HCT116 (cell line): ENCODE measurements around the gene AKR1A1. TPM values are rescaled to one million over a fixed set of nuclear protein-coding genes. Genes with fewer than 3 reads are reported as not detected.

Source experiments
- ATAC-seq: fragments of 200-7000 bp; cut with Tn5 transposase; 2 replicates; pipeline ENCODE4 v1.9.1; 2020; ENCODE audit warnings: mild to moderate bottlenecking, moderate library complexity
- BruUV-seq: library from RNA; stranded (reverse); fragments of 400-500 nt; replicated peaks from 2 replicates; lab custom pipeline; 2021; lab: Mats Ljungman, UMichigan
- CTCF ChIA-PET: fragments of 300-600 bp; sonication (Branson Sonifier 250); formaldehyde crosslinking; loops from one replicate; lab custom pipeline; 2021; ENCODE audit warnings: antibody characterized with exemption; lab: Charles Lee
- POLR2A ChIA-PET: fragments of 300-600, 350-600 bp; sonication (Branson Sonifier 250); formaldehyde crosslinking; loops from one replicate; lab custom pipeline; 2021; ENCODE audit warnings: antibody characterized with exemption; lab: Charles Lee
- RAD21 ChIA-PET, 2 experiments: fragments of 300-600 bp; sonication (Branson Sonifier 250); formaldehyde crosslinking; loops; one replicate each; lab custom pipeline; 2023; ENCODE audit warnings: low total read pairs in 2 of 2; ENCODE audit not compliant: uncharacterized antibody in 2 of 2, unreplicated experiment in 2 of 2, low non-redundant PET in 1 of 2; lab: Charles Lee
- DNase-seq: peaks from one replicate; pipeline ENCODE4 v3.0.0-alpha.2; 2010; ENCODE audit warnings: low read depth, low spot score
- H2AFZ ChIP-seq: fragments of 200-600 bp; shearing (Covaris generic), sonication (generic); 2 replicates; pipeline ENCODE4 v1.6.1; 2017; ENCODE audit warnings: low read depth, mixed run types, mixed read lengths, antibody characterized with exemption, low read length; ENCODE audit not compliant: poor library complexity, severe bottlenecking
- H3K27ac ChIP-seq: 2 replicates; pipeline ENCODE4 v1.5.1; 2012; ENCODE audit warnings: low read depth, low read length
- H3K27me3 ChIP-seq: fragments of 200-600 bp; sonication (generic); 2 replicates; pipeline ENCODE4 v1.6.1; 2016; ENCODE audit warnings: mixed run types, low read length, mixed read lengths; ENCODE audit not compliant: insufficient read depth
- H3K36me3 ChIP-seq, 2 experiments: fragments of 200-500 bp in 1 of 2; fragments of 200-600 bp in 1 of 2; sonication (Bioruptor generic) in 1 of 2; sonication (generic) in 1 of 2; 2 replicates each; pipeline versions ENCODE4 v1.5.1 to v1.6.1; 2014 to 2016; ENCODE audit warnings: low read length in 2 of 2, inconsistent platforms in 1 of 2, mixed read lengths in 1 of 2, mixed run types in 1 of 2; ENCODE audit not compliant: insufficient read depth in 2 of 2, control insufficient read depth in 1 of 2
- H3K4me1 ChIP-seq, 2 experiments: fragments of 200-600 bp in 1 of 2; sonication (generic) in 1 of 2; 2 replicates each; pipeline versions ENCODE4 v1.5.1 to v1.6.1; 2012 to 2017; ENCODE audit warnings: low read length in 2 of 2, inconsistent platforms in 1 of 2, mild to moderate bottlenecking in 1 of 2, mixed read lengths in 1 of 2, mixed run types in 1 of 2, moderate library complexity in 1 of 2; ENCODE audit not compliant: insufficient read depth in 2 of 2, control insufficient read depth in 1 of 2
- H3K4me2 ChIP-seq: fragments of 200-600 bp; sonication (generic); 2 replicates; pipeline ENCODE4 v1.6.1; 2017; ENCODE audit warnings: mixed run types, low read length, mixed read lengths
- H3K4me3 ChIP-seq, 2 experiments: fragments of 200-600 bp in 1 of 2; sonication (generic) in 1 of 2; replicated peaks in 1 of 2; 2 replicates each; pipeline ENCODE4 v1.5.1; 2011 to 2016; ENCODE audit warnings: low read length in 2 of 2, control low read depth in 1 of 2, low read depth in 1 of 2, mild to moderate bottlenecking in 1 of 2, mixed read lengths in 1 of 2, mixed run types in 1 of 2
- H3K79me2 ChIP-seq: fragments of 200-600 bp; sonication (generic); 2 replicates; pipeline ENCODE4 v1.6.1; 2017; ENCODE audit warnings: mild to moderate bottlenecking, mixed run types, low read length, moderate library complexity, mixed read lengths; ENCODE audit not compliant: insufficient read depth
- H3K9ac ChIP-seq: fragments of 200-600 bp; sonication (generic); 2 replicates; pipeline ENCODE4 v1.6.1; 2016; ENCODE audit warnings: low read length, mixed read lengths
- H3K9me2 ChIP-seq: fragments of 200-600 bp; sonication (generic), shearing (Covaris generic); 2 replicates; pipeline ENCODE4 v1.6.1; 2017; ENCODE audit warnings: mixed run types, mild to moderate bottlenecking, moderate library complexity; ENCODE audit not compliant: insufficient read depth
- H3K9me3 ChIP-seq, 2 experiments: fragments of 200-500 bp in 1 of 2; fragments of 200-600 bp in 1 of 2; sonication (Bioruptor generic) in 1 of 2; sonication (generic) in 1 of 2; 2 replicates each; pipeline ENCODE4 v1.6.1; 2014 to 2017; ENCODE audit warnings: low read length in 2 of 2, mixed read lengths in 2 of 2, inconsistent platforms in 1 of 2, low read depth in 1 of 2, mild to moderate bottlenecking in 1 of 2, mixed run types in 1 of 2, moderate library complexity in 1 of 2; ENCODE audit not compliant: control insufficient read depth in 1 of 2, insufficient read depth in 1 of 2
- H4K20me1 ChIP-seq: fragments of 200-600 bp; sonication (generic), shearing (Covaris generic); 2 replicates; pipeline ENCODE4 v1.6.1; 2017; ENCODE audit warnings: mixed run types, mild to moderate bottlenecking, moderate library complexity; ENCODE audit not compliant: insufficient read depth
- CEBPB ChIP-seq: IDR thresholded peaks from 2 replicates; pipeline ENCODE4 v1.6.1; 2012; ENCODE audit warnings: low read depth
- EGR1 ChIP-seq: IDR thresholded peaks from 2 replicates; pipeline ENCODE4 v1.6.1; 2012; ENCODE audit warnings: low read depth
- EZH2phosphoT487 ChIP-seq: fragments of 200-600 bp; IDR thresholded peaks from 2 replicates; pipeline ENCODE4 v1.6.1; 2018; ENCODE audit warnings: antibody characterized with exemption, borderline replicate concordance
- FOSL1 ChIP-seq: IDR thresholded peaks from 2 replicates; pipeline ENCODE4 v1.6.1; 2012; ENCODE audit warnings: low read depth
- POLR2AphosphoS5 ChIP-seq: IDR thresholded peaks from 2 replicates; pipeline ENCODE4 v1.6.1; 2011; ENCODE audit warnings: mild to moderate bottlenecking, low read depth, low read length, moderate library complexity
- RAD21 ChIP-seq: IDR thresholded peaks from 2 replicates; pipeline ENCODE4 v1.6.1; 2012; ENCODE audit warnings: low read depth, mild to moderate bottlenecking
- SIN3A ChIP-seq: IDR thresholded peaks from 2 replicates; pipeline ENCODE4 v1.6.1; 2012; ENCODE audit warnings: low read depth
- TCF7L2 ChIP-seq: IDR thresholded peaks from 2 replicates; pipeline ENCODE4 v1.7.0; 2011; ENCODE audit warnings: borderline replicate concordance, inconsistent platforms; ENCODE audit not compliant: insufficient read depth, insufficient read length; ENCODE audit errors: extremely low read depth
- YY1 ChIP-seq: IDR thresholded peaks from 2 replicates; pipeline ENCODE4 v1.6.1; 2011; ENCODE audit warnings: low read length, low read depth, moderate library complexity, mild to moderate bottlenecking; ENCODE audit not compliant: insufficient replicate concordance; ENCODE audit errors: extremely low read depth
- ZFX ChIP-seq: fragments of 450-650 bp; IDR thresholded peaks from 2 replicates; pipeline ENCODE4 v1.6.1; 2017
- ZNF274 ChIP-seq: fragments of 200-500 bp; sonication (Bioruptor generic); IDR thresholded peaks from 2 replicates; pipeline ENCODE4 v1.6.1; 2014; ENCODE audit warnings: mild to moderate bottlenecking, low read depth, low read length, inconsistent platforms
- intact Hi-C: fragments of 100-400 bp; cut with micrococcal nuclease; formaldehyde crosslinking; loops from 2 replicates; pipeline ENCODE4 v1.10.0; 2022
- total RNA-seq: library from RNA; stranded (reverse); gene quantifications from one replicate; pipeline ENCODE4 v1.2.1, GENCODE V29; 2021; ENCODE audit not compliant: unreplicated experiment
- TF ChIP-seq, protein P1 (sequence below): IDR thresholded peaks from 2 replicates; pipeline ENCODE4 v1.6.1; 2012; ENCODE audit warnings: low read depth
- TF ChIP-seq, protein P2 (sequence below), 3 experiments: fragments of 200-600 bp in 1 of 3; sonication (generic) in 1 of 3; IDR thresholded peaks in 2 of 3; conservative IDR thresholded peaks in 1 of 3; 2 replicates each; pipeline ENCODE4 v1.5.1; 2012 to 2017; ENCODE audit warnings: low read depth in 2 of 3, low read length in 2 of 3, antibody characterized with exemption in 1 of 3, borderline replicate concordance in 1 of 3, control low read depth in 1 of 3, mild to moderate bottlenecking in 1 of 3, mixed read lengths in 1 of 3, mixed run types in 1 of 3, moderate library complexity in 1 of 3; ENCODE audit not compliant: insufficient read depth in 1 of 3
- TF ChIP-seq, protein P3 (sequence below): IDR thresholded peaks from 2 replicates; pipeline ENCODE4 v1.6.1; 2012
- TF ChIP-seq, protein P4 (sequence below): IDR thresholded peaks from 2 replicates; pipeline ENCODE4 v1.6.1; 2011; ENCODE audit warnings: mild to moderate bottlenecking, low read length, moderate library complexity; ENCODE audit not compliant: insufficient replicate concordance; ENCODE audit errors: extremely low read depth

Gene AKR1A1
- total RNA-seq, 1 experiment from 2014 or later: 199 TPM

DNA sequence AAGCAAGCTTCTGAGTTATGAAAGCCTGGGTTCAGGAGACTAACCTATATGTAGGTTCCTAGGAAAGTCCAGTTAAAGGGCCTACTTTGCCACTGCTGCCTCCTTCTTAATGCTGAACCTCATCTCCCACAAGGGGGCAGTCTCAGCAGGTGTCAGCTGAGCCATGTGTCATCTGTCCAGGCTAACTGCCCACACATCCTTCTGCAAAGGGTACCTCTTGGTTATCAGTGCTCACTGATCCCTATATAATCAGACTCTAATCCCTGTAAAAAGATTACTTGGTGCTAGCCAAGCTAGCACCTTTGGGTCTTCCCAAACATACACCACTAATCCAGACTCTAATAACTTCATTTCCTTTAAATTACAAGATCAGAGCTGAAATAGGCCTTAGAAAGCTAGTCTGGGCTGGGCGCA lies 38.0 kb upstream of the AKR1A1 start:
- no TSS peak for BruUV-seq

More for the DNA sequence above, 38.0 kb upstream of the AKR1A1 start:
- no peak overlapping the region for H3K9ac ChIP-seq
- peak; percentile 61 for DNase-seq
- no peak overlapping the region for H3K4me3 ChIP-seq
- H3K27ac ChIP-seq: no peak overlapping the region
- H3K27me3 ChIP-seq: no peaks in the 10 kb centered on the region
- no peaks in the 10 kb centered on the region for H3K9me2 ChIP-seq
- RAD21 ChIA-PET: interaction anchor here in 1 of 2 experiments (1.0 kb wide), 1 partner anchor 57 kb away, joined by 4 read pairs; no protein-coding TSS in a partner anchor
- intact Hi-C loops: loop anchor here (1.0 to 2.0 kb wide), 3 partner anchors 38 to 369 kb away; partner anchors contain the start of gene AKR1A1
- peak; percentile 73 for ATAC-seq
- H3K9me3 ChIP-seq: no peaks in the 10 kb centered on the region
- no peak overlapping the region for H3K4me2 ChIP-seq
- CTCF ChIA-PET: interaction anchor here (0.8 to 3.8 kb wide), 6 partner anchors 9 to 367 kb away, joined by 3 to 28 read pairs (median 3); partner anchors contain the start of genes CCDC163, MMACHC and PRDX1
- H3K4me1 ChIP-seq: no peaks in the 10 kb centered on the region
- peaks cover 56 to 71% of the 10 kb centered on the region in 2 experiments for H3K36me3 ChIP-seq
- POLR2A ChIA-PET: interaction anchor here (1.2 to 6.1 kb wide), 2 partner anchors 9 to 57 kb away, joined by 3 to 61 read pairs; partner anchors contain the start of gene PRDX1
- H3K79me2 ChIP-seq: peaks cover 55% of the 10 kb centered on the region
- TF ChIP-seq YY1 (no peak), EGR1 (peak; percentile 34; the same call in 1 of the 2 replicates), TCF7L2 (no peak), EZH2phosphoT487 (no peak), ZFX (no peak), FOSL1 (no peak), CEBPB (no peak), ZNF274 (no peak), SIN3A (peak; percentile 59; the same call in 1 of the 2 replicates), RAD21 (peak; percentile 73), POLR2AphosphoS5 (peak; percentile 32; the same call in 1 of the 2 replicates)
- TF ChIP-seq, protein P1, sequence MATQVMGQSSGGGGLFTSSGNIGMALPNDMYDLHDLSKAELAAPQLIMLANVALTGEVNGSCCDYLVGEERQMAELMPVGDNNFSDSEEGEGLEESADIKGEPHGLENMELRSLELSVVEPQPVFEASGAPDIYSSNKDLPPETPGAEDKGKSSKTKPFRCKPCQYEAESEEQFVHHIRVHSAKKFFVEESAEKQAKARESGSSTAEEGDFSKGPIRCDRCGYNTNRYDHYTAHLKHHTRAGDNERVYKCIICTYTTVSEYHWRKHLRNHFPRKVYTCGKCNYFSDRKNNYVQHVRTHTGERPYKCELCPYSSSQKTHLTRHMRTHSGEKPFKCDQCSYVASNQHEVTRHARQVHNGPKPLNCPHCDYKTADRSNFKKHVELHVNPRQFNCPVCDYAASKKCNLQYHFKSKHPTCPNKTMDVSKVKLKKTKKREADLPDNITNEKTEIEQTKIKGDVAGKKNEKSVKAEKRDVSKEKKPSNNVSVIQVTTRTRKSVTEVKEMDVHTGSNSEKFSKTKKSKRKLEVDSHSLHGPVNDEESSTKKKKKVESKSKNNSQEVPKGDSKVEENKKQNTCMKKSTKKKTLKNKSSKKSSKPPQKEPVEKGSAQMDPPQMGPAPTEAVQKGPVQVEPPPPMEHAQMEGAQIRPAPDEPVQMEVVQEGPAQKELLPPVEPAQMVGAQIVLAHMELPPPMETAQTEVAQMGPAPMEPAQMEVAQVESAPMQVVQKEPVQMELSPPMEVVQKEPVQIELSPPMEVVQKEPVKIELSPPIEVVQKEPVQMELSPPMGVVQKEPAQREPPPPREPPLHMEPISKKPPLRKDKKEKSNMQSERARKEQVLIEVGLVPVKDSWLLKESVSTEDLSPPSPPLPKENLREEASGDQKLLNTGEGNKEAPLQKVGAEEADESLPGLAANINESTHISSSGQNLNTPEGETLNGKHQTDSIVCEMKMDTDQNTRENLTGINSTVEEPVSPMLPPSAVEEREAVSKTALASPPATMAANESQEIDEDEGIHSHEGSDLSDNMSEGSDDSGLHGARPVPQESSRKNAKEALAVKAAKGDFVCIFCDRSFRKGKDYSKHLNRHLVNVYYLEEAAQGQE: no peak
- TF ChIP-seq, protein P2, sequence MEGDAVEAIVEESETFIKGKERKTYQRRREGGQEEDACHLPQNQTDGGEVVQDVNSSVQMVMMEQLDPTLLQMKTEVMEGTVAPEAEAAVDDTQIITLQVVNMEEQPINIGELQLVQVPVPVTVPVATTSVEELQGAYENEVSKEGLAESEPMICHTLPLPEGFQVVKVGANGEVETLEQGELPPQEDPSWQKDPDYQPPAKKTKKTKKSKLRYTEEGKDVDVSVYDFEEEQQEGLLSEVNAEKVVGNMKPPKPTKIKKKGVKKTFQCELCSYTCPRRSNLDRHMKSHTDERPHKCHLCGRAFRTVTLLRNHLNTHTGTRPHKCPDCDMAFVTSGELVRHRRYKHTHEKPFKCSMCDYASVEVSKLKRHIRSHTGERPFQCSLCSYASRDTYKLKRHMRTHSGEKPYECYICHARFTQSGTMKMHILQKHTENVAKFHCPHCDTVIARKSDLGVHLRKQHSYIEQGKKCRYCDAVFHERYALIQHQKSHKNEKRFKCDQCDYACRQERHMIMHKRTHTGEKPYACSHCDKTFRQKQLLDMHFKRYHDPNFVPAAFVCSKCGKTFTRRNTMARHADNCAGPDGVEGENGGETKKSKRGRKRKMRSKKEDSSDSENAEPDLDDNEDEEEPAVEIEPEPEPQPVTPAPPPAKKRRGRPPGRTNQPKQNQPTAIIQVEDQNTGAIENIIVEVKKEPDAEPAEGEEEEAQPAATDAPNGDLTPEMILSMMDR (IDR thresholded peaks at IDR 0.05 in 2 of 3, conservative IDR thresholded peaks at IDR 0.05 in 1 of 3; ENCODE audit: borderline replicate concordance in 1 of 3, insufficient read depth in 1 of 3, low read depth in 2 of 3, low read length in 2 of 3): peak; percentile 63 to 83 (median 78); a peak in 5 of 6 replicates
- TF ChIP-seq, protein P3, sequence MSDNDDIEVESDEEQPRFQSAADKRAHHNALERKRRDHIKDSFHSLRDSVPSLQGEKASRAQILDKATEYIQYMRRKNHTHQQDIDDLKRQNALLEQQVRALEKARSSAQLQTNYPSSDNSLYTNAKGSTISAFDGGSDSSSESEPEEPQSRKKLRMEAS: peak; percentile 68
- TF ChIP-seq, protein P4, sequence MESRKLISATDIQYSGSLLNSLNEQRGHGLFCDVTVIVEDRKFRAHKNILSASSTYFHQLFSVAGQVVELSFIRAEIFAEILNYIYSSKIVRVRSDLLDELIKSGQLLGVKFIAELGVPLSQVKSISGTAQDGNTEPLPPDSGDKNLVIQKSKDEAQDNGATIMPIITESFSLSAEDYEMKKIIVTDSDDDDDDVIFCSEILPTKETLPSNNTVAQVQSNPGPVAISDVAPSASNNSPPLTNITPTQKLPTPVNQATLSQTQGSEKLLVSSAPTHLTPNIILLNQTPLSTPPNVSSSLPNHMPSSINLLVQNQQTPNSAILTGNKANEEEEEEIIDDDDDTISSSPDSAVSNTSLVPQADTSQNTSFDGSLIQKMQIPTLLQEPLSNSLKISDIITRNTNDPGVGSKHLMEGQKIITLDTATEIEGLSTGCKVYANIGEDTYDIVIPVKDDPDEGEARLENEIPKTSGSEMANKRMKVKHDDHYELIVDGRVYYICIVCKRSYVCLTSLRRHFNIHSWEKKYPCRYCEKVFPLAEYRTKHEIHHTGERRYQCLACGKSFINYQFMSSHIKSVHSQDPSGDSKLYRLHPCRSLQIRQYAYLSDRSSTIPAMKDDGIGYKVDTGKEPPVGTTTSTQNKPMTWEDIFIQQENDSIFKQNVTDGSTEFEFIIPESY: no peak
- H2AFZ ChIP-seq: no peak overlapping the region
- H4K20me1 ChIP-seq: peaks cover 24% of the 10 kb centered on the region
